Measurements from ENCODE around the gene CD6.
"Not testable (repeated sequence)": the region's sequence is repeated elsewhere in the genome, so short reads cannot be mapped to it uniquely, and the experiment has no call there.

CD6 gene

GRCh38 chr11:61059260-61059752 lies 87.8 kb downstream of the CD6 start:
- DNase-seq = no peak

- DNase-seq = no peak
These were observed 89.8 kb downstream of the CD6 start for GRCh38 chr11:61061081-61061826.

- DNase-seq = no peak
These were observed 90.9 kb downstream of the CD6 start for GRCh38 chr11:61062181-61062930.

GRCh38 chr11:61065236-61065635 lies 93.8 kb downstream of the CD6 start:
- not testable (repeated sequence) for DNase-seq

- DNase-seq = no peak
These were observed 94.6 kb downstream of the CD6 start for GRCh38 chr11:61065955-61066638.

- no peak for DNase-seq
These were observed 95.2 kb downstream of the CD6 start for GRCh38 chr11:61066645-61067044.

GRCh38 chr11:61067782-61068446 lies 96.4 kb downstream of the CD6 start:
- DNase-seq = peak; percentile 88

GRCh38 chr11:61068581-61068980 lies 97.1 kb downstream of the CD6 start:
- DNase-seq = no peak

GRCh38 chr11:61069427-61069826 lies 97.9 kb downstream of the CD6 start:
- no peak for DNase-seq

Data from NCI-H82 (cell line).